HG02623 (cell line): ENCODE data around the gene GOLGA6L4.
"Not testable (repeated sequence)": the region's sequence is repeated elsewhere in the genome, so short reads cannot be mapped to it uniquely, and the experiment has no call there.

Experiments
- ATAC-seq: cut with Tn5 transposase; IDR thresholded peaks from one replicate; pipeline ENCODE4 v1.9.1; 2021; ENCODE audit warnings: moderate library complexity; ENCODE audit not compliant: unreplicated experiment

The GOLGA6L4 gene, protein sequence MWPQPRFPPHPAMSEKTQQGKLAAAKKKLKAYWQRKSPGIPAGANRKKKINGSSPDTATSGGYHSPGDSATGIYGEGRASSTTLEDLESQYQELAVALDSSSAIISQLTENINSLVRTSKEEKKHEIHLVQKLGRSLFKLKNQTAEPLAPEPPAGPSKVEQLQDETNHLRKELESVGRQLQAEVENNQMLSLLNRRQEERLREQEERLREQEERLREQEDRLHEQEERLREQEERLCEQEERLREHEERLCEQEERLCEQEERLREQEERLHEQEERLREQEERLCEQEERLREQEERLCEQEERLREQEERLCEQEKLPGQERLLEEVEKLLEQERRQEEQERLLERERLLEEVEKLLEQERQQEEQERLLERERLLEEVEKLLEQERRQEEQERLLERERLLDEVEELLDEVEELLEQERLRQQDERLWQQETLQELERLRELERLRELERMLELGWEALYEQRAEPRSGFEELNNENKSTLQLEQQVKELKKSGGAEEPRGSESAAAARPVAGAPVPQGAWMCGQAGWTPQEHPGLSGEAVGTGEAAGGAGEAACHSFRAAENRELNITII

DNA sequence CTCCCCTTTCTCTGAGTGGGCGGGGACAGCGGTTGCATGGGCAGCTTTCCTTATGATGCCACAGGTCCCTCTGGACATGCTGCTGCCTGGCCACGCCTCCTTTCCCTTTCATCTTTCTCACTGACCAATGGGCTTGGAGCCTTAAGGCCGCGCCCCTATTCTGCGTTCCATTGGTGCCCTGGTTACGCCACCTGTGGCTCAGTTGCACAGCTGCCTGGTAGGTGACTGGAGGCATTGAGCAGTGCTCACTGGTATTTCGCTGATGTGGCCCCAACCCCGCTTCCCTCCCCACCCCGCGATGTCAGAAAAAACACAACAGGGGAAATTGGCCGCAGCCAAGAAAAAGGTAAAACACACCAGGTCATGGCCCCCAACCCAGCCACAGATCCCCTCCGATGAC lies at the start of gene GOLGA6L4:
GOLGA6L4 (plus strand) TSS at position 201 of the 400 bp plus-strand sequence; CDS start at position 263, 62 bp downstream.
- ATAC-seq, result not testable (repeated sequence)

DNA sequence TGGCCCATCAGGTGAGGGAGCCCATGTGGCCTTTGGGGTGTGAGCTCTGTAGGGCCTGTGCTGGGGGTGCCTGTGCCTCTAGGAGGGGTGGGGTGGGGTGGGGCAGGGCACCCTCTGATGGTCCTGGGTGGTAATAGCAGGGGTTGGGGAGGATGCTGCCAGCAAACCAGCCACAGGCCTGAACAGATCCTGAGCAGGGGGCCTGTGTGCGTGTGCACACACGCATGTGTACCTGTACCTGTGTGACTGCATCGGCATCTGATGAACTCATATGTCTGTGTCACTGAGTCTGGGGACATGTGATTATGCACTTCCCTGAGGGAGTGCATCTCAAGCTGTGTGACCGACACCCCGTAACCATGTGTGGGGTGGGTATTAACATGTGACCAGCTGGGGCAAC lies 42.6 kb upstream of the GOLGA6L4 start:
- not testable (repeated sequence) for ATAC-seq

DNA sequence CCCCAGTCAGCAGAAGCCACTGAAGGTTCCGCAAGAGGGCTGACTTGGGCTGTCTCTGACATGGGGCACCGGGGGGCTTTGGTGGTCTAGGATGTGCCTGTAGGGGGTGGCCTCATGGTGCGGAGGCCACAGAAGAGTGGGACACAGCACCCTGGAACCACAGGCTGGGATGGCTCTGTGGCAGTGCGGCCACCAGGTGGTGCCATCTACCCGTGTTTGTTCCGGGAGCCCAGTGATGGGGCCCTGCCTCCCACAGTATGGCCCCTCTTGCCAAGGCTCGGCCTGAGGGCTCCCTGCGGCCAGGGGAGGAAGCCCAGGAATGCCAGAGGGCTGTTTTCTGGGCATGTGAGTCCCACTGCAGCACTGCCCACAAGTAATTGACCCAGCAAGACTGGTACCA lies 40.0 kb upstream of the GOLGA6L4 start:
- ATAC-seq, result peak; percentile 63

DNA sequence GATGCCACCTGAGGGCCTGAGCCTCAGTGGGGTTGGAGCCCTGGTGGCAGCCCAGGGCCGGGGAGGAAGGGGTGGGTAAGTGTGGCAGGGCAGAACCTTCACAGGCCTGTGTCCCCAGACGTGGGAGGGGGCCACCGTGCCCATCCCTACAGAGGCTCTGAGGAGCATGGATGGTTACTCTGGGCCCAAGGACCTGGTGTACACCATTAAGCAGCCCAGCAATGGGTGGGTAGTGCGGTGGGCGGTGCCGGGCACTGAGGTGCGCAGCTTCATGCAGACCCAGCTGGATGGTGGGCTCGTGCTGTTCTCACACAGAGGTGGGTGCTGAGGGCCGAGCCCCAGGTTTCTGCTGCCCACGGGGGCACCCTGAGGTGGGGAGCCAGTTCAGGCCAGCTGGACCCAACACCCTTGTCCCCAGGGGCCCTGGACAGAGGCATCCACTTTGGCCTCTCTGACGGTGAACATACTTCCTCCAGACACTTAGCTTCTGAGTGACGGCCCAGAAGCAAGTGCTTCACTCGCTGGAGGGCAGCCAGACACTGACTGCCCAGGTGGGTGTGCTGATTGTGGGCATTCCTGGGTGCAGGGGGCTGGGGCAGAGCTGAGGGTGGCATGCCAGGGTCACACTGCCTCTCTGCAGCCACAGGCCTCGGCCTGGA lies 38.9 kb upstream of the GOLGA6L4 start:
- ATAC-seq, result not testable (repeated sequence)

DNA sequence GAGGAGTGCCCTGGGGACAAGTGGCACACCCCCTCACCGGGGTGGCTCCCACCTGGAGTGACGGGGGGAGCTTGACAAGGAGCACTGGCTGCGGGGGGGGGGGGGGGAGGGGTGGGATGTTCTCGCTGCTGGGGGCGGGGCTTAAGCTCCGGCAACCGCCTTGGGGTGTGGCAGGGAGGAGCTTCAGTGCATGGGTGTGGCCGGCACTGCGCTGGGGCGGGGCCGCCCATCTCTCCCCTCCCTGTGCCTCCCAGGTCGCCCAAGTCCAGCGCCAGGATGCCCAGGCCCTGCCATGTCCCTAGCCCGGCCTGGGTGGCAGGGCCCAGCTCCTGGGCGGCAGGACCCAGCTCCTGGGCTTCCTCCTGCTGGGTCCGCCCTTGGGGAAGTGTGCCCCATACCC lies 35.7 kb upstream of the GOLGA6L4 start:
- not testable (repeated sequence) for ATAC-seq

DNA sequence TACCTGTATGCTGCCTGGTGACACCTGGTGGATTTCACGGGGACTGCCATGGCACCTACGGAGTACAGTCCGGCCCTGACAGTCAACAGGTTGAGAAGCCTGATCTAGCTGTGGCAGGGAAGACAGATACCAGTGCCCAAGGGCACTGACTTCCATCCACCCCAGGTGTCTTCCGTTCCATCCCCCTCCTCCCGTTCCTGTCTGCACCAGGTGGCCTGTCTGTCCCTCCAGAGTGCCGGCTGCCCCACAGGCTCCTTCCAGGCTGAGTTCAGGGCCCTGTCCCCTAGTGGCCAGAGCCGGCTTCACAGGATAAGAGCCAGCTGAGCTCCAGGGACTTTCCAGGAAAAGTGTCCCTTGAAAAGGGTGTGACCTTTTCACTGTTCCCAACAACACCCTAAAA lies 10.9 kb downstream of the GOLGA6L4 start:
- ATAC-seq, result not testable (repeated sequence)
